Activated naive CD4-positive, alpha-beta T cell treated with anti-CD3 and anti-CD28 coated beads, Interleukin-2, amount 10 ng/mL, durations not matched to agents 7 days and 5 days (primary cell): Measurements from ENCODE around the gene PRDM2.
A peak's percentile ranks its signal among the peaks of the same experiment; 100 is the strongest.

Experiments used
- CTCF ChIA-PET: fragments of 350-600 bp; sonication (Branson Sonifier 250); formaldehyde crosslinking; loops from one replicate; lab custom pipeline; 2021; ENCODE audit warnings: antibody characterized with exemption; lab: Charles Lee
- DNase-seq: peaks from one replicate; pipeline ENCODE4 v3.0.0-alpha.2; 2020
- H3K27ac Mint-ChIP-seq: one replicate; pipeline ENCODE4 v1.8.0; 2021; ENCODE audit warnings: mild to moderate bottlenecking, moderate library complexity, mixed read lengths
- H3K27me3 Mint-ChIP-seq: one replicate; pipeline ENCODE4 v1.8.0; 2021; ENCODE audit warnings: mild to moderate bottlenecking, mixed read lengths
- H3K36me3 Mint-ChIP-seq: one replicate; pipeline ENCODE4 v1.8.0; 2021; ENCODE audit warnings: mixed read lengths
- H3K4me1 Mint-ChIP-seq: one replicate; pipeline ENCODE4 v1.8.0; 2021; ENCODE audit warnings: mixed read lengths
- H3K4me3 Mint-ChIP-seq: one replicate; pipeline ENCODE4 v1.8.0; 2021; ENCODE audit warnings: mild to moderate bottlenecking, moderate library complexity, mixed read lengths
- H3K9me3 Mint-ChIP-seq: one replicate; pipeline ENCODE4 v1.8.0; 2021; ENCODE audit warnings: mixed read lengths

The PRDM2 gene

GRCh38 chr1:13753636-13754402, 53.8 kb downstream of the PRDM2 start:
- Mint-ChIP-seq H3K36me3 (peaks cover 33% of the 10 kb centered on the region), H3K4me1 (peaks cover 68% of the 10 kb centered on the region), H3K27me3 (peaks cover 4% of the 10 kb centered on the region), H3K4me3 (no peak overlapping the region), H3K9me3 (no peaks in the 10 kb centered on the region), H3K27ac (no peak overlapping the region)
- CTCF ChIA-PET, result no interaction called here
- no peak for DNase-seq

- Mint-ChIP-seq H3K9me3 (no peaks in the 10 kb centered on the region), H3K4me1 (peaks cover 76% of the 10 kb centered on the region), H3K4me3 (no peak overlapping the region), H3K36me3 (peaks cover 33% of the 10 kb centered on the region), H3K27me3 (no peaks in the 10 kb centered on the region), H3K27ac (no peak overlapping the region)
- no peak for DNase-seq
- CTCF ChIA-PET, result interaction anchor here (3.4 kb wide), 1 partner anchor 29 kb away, joined by 16 read pairs; no protein-coding TSS in a partner anchor
These were observed 54.6 kb downstream of the PRDM2 start for GRCh38 chr1:13754510-13755103.

GRCh38 chr1:13756557-13757315, 56.7 kb downstream of the PRDM2 start:
- CTCF ChIA-PET, result interaction anchor here (0.9 to 3.4 kb wide), 3 partner anchors 31 to 57 kb away, joined by 3 to 16 read pairs (median 3); no protein-coding TSS in a partner anchor
- no peak for DNase-seq
- no peaks in the 10 kb centered on the region for H3K9me3 Mint-ChIP-seq
- H3K4me1 Mint-ChIP-seq, result peaks cover 71% of the 10 kb centered on the region
- H3K4me3 Mint-ChIP-seq, result no peak overlapping the region
- H3K27me3 Mint-ChIP-seq, result no peaks in the 10 kb centered on the region
- H3K27ac Mint-ChIP-seq, result no peak overlapping the region
- peaks cover 24% of the 10 kb centered on the region for H3K36me3 Mint-ChIP-seq

GRCh38 chr1:13757693-13758092, 57.7 kb downstream of the PRDM2 start:
- CTCF ChIA-PET, result interaction anchor here (0.6 to 3.4 kb wide), 4 partner anchors 15 to 169 kb away, joined by 3 to 16 read pairs (median 4); no protein-coding TSS in a partner anchor
- no peaks in the 10 kb centered on the region for H3K9me3 Mint-ChIP-seq
- H3K36me3 Mint-ChIP-seq, result peaks cover 21% of the 10 kb centered on the region
- H3K27me3 Mint-ChIP-seq, result no peaks in the 10 kb centered on the region
- peaks cover 69% of the 10 kb centered on the region for H3K4me1 Mint-ChIP-seq
- no peak for DNase-seq
- no peak overlapping the region for H3K27ac Mint-ChIP-seq
- no peak overlapping the region for H3K4me3 Mint-ChIP-seq

GRCh38 chr1:13759072-13759471, 59.1 kb downstream of the PRDM2 start:
- no peak overlapping the region for H3K27ac Mint-ChIP-seq
- no peaks in the 10 kb centered on the region for H3K27me3 Mint-ChIP-seq
- CTCF ChIA-PET, result interaction anchor here (2.8 kb wide), 1 partner anchor 13 kb away, joined by 6 read pairs; no protein-coding TSS in a partner anchor
- peaks cover 9% of the 10 kb centered on the region for H3K36me3 Mint-ChIP-seq
- no peaks in the 10 kb centered on the region for H3K9me3 Mint-ChIP-seq
- no peak overlapping the region for H3K4me3 Mint-ChIP-seq
- no peak for DNase-seq
- peaks cover 68% of the 10 kb centered on the region for H3K4me1 Mint-ChIP-seq

GRCh38 chr1:13760340-13760739, 60.4 kb downstream of the PRDM2 start:
- no peak for DNase-seq
- CTCF ChIA-PET, result interaction anchor here (1.1 kb wide), 1 partner anchor 34 kb away, joined by 4 read pairs; no protein-coding TSS in a partner anchor
- Mint-ChIP-seq H3K9me3 (no peaks in the 10 kb centered on the region), H3K4me1 (peaks cover 71% of the 10 kb centered on the region), H3K27me3 (no peaks in the 10 kb centered on the region), H3K27ac (no peak overlapping the region), H3K4me3 (no peak overlapping the region), H3K36me3 (peaks cover 4% of the 10 kb centered on the region)

GRCh38 chr1:13760921-13761320, 60.9 kb downstream of the PRDM2 start:
- DNase-seq, result no peak
- H3K27me3 Mint-ChIP-seq, result no peaks in the 10 kb centered on the region
- H3K27ac Mint-ChIP-seq, result no peak overlapping the region
- no peak overlapping the region for H3K4me3 Mint-ChIP-seq
- H3K4me1 Mint-ChIP-seq, result peaks cover 71% of the 10 kb centered on the region
- H3K9me3 Mint-ChIP-seq, result no peaks in the 10 kb centered on the region
- CTCF ChIA-PET, result no interaction called here
- peaks cover 4% of the 10 kb centered on the region for H3K36me3 Mint-ChIP-seq

GRCh38 chr1:13761883-13762282, 61.9 kb downstream of the PRDM2 start:
- CTCF ChIA-PET, result no interaction called here
- Mint-ChIP-seq H3K36me3 (peaks cover 1% of the 10 kb centered on the region), H3K4me1 (peaks cover 70% of the 10 kb centered on the region), H3K9me3 (no peaks in the 10 kb centered on the region), H3K27me3 (no peaks in the 10 kb centered on the region), H3K4me3 (no peak overlapping the region), H3K27ac (no peak overlapping the region)
- no peak for DNase-seq

- H3K27me3 Mint-ChIP-seq, result no peaks in the 10 kb centered on the region
- no peak overlapping the region for H3K4me3 Mint-ChIP-seq
- CTCF ChIA-PET, result no interaction called here
- H3K27ac Mint-ChIP-seq, result no peak overlapping the region
- no peaks in the 10 kb centered on the region for H3K36me3 Mint-ChIP-seq
- H3K4me1 Mint-ChIP-seq, result peaks cover 64% of the 10 kb centered on the region
- H3K9me3 Mint-ChIP-seq, result no peaks in the 10 kb centered on the region
- DNase-seq, result no peak
These were observed 62.7 kb downstream of the PRDM2 start for GRCh38 chr1:13762642-13763041.

GRCh38 chr1:13763222-13763621, 63.2 kb downstream of the PRDM2 start:
- Mint-ChIP-seq H3K27me3 (no peaks in the 10 kb centered on the region), H3K4me1 (peaks cover 59% of the 10 kb centered on the region), H3K9me3 (no peaks in the 10 kb centered on the region), H3K4me3 (no peak overlapping the region), H3K27ac (peak overlapping the region; percentile 3), H3K36me3 (no peaks in the 10 kb centered on the region)
- DNase-seq, result no peak
- CTCF ChIA-PET, result no interaction called here

GRCh38 chr1:13763991-13764390, 64.0 kb downstream of the PRDM2 start:
- no peak overlapping the region for H3K4me3 Mint-ChIP-seq
- H3K27me3 Mint-ChIP-seq, result no peaks in the 10 kb centered on the region
- CTCF ChIA-PET, result no interaction called here
- H3K36me3 Mint-ChIP-seq, result peaks cover under 1% of the 10 kb centered on the region
- peaks cover 57% of the 10 kb centered on the region for H3K4me1 Mint-ChIP-seq
- H3K27ac Mint-ChIP-seq, result no peak overlapping the region
- H3K9me3 Mint-ChIP-seq, result no peaks in the 10 kb centered on the region
- no peak for DNase-seq

GRCh38 chr1:13764588-13765332, 64.8 kb downstream of the PRDM2 start:
- H3K9me3 Mint-ChIP-seq, result no peaks in the 10 kb centered on the region
- H3K36me3 Mint-ChIP-seq, result peaks cover 7% of the 10 kb centered on the region
- no peak overlapping the region for H3K4me3 Mint-ChIP-seq
- H3K4me1 Mint-ChIP-seq, result peaks cover 50% of the 10 kb centered on the region
- H3K27ac Mint-ChIP-seq, result peak overlapping the region; percentile 11
- no peak for DNase-seq
- no peaks in the 10 kb centered on the region for H3K27me3 Mint-ChIP-seq
- CTCF ChIA-PET, result no interaction called here

GRCh38 chr1:13766592-13767564, 66.9 kb downstream of the PRDM2 start:
- no peak for DNase-seq
- Mint-ChIP-seq H3K27me3 (no peaks in the 10 kb centered on the region), H3K36me3 (peaks cover 9% of the 10 kb centered on the region), H3K4me1 (peaks cover 38% of the 10 kb centered on the region), H3K4me3 (no peak overlapping the region), H3K27ac (no peak overlapping the region), H3K9me3 (no peaks in the 10 kb centered on the region)
- CTCF ChIA-PET, result no interaction called here
